SH-SY5Y (cell line): ENCODE results near the gene VDR.

Experiments
- GATA2 ChIP-seq: IDR thresholded peaks from 2 replicates; pipeline ENCODE4 v1.6.1; 2011; ENCODE audit warnings: mild to moderate bottlenecking, low read depth, low read length
- GATA3 ChIP-seq: IDR thresholded peaks from 2 replicates; pipeline ENCODE4 v1.6.1; 2011; ENCODE audit warnings: low read depth, mild to moderate bottlenecking, low read length, moderate library complexity

The VDR gene

DNA sequence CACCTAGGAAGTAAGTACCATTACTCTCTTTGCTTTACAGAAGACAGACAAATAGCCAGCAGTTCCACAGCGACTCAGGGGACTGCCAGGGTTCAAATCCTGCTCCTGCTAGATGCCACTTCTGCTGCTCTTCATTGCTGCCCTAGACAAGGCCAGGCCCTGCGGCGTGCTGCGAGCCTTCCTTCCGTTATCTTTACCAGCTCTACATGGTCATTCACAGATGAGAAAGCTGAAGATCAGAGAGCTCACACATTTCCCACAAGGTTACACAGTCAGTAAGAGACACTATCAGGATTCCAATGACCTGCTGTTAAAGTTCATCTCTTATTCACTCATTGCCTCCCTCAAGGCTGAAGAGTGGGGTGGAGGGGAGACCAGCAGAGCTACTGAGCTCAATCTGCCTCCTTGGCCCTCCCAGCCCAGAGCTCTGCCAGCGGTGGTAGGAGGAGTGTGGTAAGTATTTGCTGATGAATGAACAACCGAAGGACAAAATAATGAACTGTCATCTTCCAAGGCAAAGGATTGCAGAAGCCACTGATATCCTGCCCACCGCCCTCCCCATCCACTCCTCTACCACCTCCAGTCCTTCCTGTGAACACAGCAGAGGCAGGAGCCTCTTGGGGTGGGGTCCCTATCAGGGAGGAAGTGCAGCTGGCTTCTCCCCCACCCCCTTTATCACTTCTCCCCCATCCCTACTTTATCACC is 70.4 kb downstream of the VDR start:
- TF ChIP-seq GATA3 (no peak), GATA2 (no peak)

DNA sequence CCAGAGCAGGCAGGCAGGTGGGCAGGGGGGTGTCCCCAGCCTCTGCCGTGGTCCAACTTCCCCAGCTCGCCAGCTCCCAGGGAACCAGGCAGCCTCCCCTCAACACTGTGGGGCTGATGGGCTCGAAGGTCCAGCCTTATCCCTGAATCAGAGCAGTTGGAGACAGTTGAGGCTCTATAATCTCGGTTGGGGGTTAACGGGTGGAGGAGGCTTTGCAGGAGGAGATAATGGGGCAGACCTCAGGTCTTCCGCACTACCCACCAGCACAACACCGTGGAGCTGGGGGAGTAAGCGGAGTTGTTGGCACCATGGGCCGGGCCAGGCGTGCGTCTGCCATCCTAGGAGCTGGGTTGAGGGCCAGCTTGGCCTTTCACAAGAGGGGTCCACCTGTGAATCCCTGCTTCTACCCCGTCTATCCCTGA is 71.2 kb downstream of the VDR start:
- TF ChIP-seq GATA2: no peak
- no peak for TF ChIP-seq GATA3

GRCh38 chr12:47832263-47832933 is 72.4 kb downstream of the VDR start:
- TF ChIP-seq GATA2: no peak
- TF ChIP-seq GATA3: no peak

DNA sequence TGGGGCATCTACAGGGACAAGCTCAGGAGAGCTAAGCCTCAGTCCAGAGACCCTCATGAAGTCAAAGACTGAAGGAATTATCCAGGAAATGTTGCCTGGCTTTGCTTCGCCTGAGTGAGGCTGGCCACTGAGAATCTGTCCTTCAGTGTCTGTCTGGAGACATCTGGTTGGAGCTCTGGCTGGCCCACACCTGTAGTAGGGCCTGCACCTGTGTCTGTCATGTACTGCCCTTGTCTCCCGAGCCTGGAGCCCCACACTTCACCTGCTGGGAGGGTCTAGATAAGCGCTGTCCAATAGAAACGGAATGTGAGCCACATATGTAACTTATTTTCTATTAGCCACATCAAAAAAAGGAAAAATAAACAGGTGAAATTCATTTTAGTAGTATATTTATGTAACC is 75.2 kb downstream of the VDR start:
- TF ChIP-seq GATA2 (no peak), GATA3 (no peak)

DNA sequence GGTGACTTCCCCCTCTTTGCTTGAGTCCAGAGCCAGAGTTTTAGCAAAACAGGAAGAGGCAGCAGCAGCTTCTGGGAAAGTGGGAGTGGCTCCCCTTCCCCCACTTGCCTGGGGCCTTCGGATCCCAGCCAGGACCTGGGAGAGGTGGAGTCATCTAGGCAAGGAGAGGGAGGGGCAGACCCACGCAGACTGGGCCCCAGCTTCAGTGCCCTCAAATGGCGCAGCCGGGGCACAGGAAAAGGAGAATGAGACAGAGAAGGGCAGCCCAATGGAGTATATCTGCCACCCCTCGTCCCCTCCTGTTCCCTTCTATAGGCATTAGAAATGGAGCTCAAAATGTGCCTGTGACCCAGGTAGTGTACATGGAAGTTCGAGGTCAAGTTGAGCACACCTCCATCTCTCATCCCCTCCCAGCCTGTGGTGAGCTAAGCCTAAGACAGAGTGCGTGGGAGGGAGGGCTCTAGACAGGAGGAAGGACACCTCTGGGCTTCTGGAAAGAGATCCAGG is 75.8 kb downstream of the VDR start:
- TF ChIP-seq GATA2: no peak
- TF ChIP-seq GATA3: no peak

- no peak for TF ChIP-seq GATA2
- TF ChIP-seq GATA3: no peak
Observed at GRCh38 chr12:47828008-47828975, 76.5 kb downstream of the VDR start.

DNA sequence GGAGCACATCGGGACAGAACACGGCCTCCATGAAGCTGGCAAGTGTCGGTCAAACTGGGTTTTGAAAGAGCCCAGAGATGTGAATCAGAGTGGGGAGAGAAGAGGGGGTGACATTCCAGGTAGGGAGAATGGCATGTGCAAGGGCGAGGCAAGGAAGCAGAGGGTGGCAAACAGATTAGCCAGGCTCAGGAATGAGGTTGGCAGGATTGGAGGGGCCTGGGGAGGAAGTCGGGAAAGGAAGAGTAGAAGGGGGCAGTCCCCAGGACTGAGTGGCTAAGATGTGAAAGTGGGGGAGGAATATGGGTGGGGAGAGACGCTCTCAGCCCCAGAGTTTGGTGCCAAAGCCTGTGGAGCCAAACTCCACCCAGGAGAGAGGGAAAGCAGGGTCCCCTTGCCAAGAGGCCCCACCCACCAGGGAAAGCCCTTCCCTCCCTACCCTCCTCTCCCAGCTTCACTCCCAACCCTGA is 79.6 kb downstream of the VDR start:
- TF ChIP-seq GATA2: no peak
- no peak for TF ChIP-seq GATA3

DNA sequence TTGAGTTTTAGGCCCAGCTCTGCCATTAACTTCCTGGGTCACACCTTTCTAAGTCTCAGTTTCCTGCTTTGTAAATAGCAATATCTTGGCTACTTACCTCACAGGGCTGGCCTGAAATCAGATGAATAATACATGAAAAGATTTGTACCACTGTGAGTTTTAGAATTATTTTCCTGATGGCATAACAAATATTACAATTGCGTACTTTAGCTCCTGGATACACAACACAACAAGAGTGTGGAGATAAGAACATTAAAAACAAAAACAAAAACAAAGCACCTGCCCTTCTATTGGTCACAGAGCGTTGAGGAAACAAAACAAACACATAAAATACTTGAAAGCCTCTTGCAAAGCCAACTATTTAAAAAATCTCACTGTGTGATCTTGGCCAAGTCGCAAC is 80.2 kb downstream of the VDR start:
- TF ChIP-seq GATA3 (no peak), GATA2 (no peak)

DNA sequence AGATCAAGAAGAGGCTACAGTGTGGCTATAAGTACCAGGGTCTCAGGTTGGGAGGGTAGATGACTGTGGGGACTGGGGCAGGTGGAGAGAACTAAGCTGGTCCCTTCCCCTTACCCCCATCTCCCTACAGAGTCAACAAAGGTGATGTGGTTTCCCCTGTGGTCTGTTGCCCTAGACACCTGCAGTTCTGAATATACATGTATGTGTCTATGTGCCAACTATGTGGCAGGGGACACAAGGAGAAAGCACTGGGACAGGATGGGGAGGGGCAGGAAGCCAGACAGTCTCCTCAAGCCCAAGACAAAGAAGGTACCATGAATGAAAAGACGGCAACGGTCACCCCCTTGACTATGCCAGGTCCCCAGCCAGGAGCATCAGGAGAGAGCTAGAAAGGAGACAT is 80.6 kb downstream of the VDR start:
- TF ChIP-seq GATA2: no peak
- TF ChIP-seq GATA3: no peak

DNA sequence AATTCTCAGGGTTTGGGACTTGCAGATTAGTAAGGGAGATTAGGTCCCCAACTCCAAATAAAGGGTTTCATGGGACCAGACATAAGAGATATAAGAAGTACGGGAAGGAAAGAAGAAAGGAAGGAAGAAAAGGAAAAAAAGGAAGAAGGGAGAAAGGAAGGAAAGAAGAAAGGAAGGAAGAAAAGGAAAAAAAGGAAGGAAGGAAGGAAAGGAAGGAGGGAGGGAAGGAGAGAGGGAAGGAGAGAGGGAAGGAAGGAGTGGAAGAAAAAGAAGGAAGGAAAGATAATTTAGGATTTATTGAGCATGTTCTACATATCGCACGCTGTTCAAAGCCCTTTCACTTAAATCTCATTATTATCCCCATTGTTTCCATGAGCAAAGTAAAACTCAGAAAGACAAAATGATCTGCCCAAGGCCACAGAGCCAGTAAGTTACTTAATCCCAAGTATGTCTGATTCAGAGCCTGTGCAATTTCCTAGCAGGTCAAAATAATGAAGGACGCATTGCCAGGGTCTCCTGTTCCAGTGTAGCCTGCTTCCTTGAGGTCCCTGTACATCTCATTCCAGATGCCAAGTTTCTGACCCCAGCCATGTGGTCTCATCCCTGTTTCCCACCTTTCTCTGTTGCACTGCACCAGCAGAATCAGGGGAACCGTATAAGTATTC is 81.2 kb downstream of the VDR start:
- TF ChIP-seq GATA3 (no peak), GATA2 (no peak)

GRCh38 chr12:47822863-47823262 is 81.9 kb downstream of the VDR start:
- TF ChIP-seq GATA3 (no peak), GATA2 (no peak)

- no peak for TF ChIP-seq GATA2
- TF ChIP-seq GATA3: no peak
Observed at GRCh38 chr12:47822401-47822800, 82.4 kb downstream of the VDR start.

GRCh38 chr12:47821346-47821706 is 83.5 kb downstream of the VDR start:
- TF ChIP-seq GATA3 (no peak), GATA2 (no peak)

DNA sequence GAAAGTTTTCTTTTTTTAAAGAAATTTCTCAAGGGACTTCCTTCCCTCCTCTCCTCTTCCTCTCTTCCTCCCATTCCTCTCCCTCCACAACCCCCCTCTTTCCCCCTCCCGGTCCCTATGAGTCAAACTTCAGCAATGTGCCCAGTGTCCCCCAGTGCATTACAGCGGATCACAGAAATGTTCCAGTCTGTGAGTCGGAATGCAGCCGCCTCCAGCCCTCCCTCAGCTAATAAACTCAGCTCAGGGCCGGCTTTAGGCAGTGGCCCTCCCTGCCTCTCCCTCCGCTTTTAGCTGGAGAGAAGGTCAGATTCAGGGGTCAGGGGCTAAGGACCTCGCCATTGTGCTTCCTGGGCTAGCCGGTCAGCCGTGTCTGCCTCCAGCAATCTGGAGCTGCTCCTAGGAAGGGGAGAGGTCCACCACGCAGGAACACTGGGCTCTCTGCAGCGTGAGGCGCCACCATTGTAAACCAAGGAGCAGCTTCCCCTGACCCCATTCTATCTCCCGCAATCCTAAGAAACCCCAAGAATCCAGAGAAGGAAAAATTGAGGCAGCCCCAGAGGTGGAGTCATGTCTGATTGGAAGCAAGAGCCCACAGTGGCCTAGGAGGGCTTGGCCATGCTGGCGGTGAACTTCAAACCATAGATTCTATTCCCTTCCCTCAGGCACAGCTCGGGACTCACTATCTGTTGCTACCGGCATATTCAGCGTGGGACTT is 84.0 kb downstream of the VDR start:
- TF ChIP-seq GATA3 (no peak), GATA2 (no peak)
